Measurements from ENCODE around the gene GRIN2A. TPM values are rescaled to one million over a fixed set of nuclear protein-coding genes. Genes with fewer than 3 reads are reported as not detected.

Gene GRIN2A
- total and polyA plus RNA-seq, 2 of the 8 experiments (the other 6 are each of a cell fraction or from before 2014, with no cell fraction given) = 0.18 to 1.8 TPM

DNA sequence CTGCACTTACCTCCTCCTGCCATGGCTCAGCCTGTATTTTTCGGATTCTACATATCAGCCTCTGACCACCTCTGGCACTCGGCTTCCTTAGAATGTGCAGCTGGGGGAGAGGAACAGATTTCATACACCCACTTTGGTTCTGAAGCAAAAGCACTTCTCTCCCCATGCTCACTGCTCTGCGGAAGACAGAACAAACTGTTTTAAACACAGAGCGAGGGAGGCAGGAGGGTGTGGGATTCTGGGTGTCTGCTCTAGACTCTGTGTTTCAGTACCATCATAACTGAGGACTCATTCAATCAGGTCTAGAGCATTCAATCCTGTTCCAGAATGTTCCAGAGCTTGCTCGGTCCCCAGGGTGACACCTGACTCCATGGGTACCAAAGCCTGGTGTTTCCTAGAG lies 239.1 kb downstream of the GRIN2A start:
- DNase-seq (ENCODE audit: low read depth in 1 of 2, low spot score in 2 of 2) = no peak

More for the DNA sequence above, 239.1 kb downstream of the GRIN2A start:
- Histone ChIP-seq H4K91ac (replicated peaks; ENCODE audit: insufficient read length, low read length) (no peak overlapping the region), H2BK12ac (ENCODE audit: low read depth, low read length) (no peak overlapping the region), H3K56ac (replicated peaks; ENCODE audit: insufficient read length, low read depth, low read length) (no peak overlapping the region), H3K4me2 (ENCODE audit: insufficient read depth in 1 of 2, low read depth in 2 of 2, low read length in 2 of 2) (no peak overlapping the region), H2AFZ (ENCODE audit: low read length) (no peak overlapping the region), H2BK120ac (replicated peaks; ENCODE audit: low read depth, low read length) (no peak overlapping the region), H3K79me2 (ENCODE audit: control insufficient read depth in 1 of 2, insufficient read depth in 2 of 2, low read length in 2 of 2) (no peaks in the 10 kb centered on the region), H3K36me3 (ENCODE audit: control insufficient read depth in 2 of 4, insufficient read depth in 4 of 4, low read length in 3 of 4) (no peaks in the 10 kb centered on the region), H2BK5ac (ENCODE audit: low read depth, low read length) (no peak overlapping the region), H3K18ac (ENCODE audit: extremely low read depth, low read length) (no peak overlapping the region), H2BK20ac (ENCODE audit: low read length) (no peak overlapping the region), H3K14ac (ENCODE audit: insufficient read length) (no peak overlapping the region), H3K4me3 (ENCODE audit: extremely low read depth in 1 of 4, insufficient read depth in 2 of 4, low read depth in 3 of 4, low read length in 4 of 4) (no peak overlapping the region), H3K4ac (replicated peaks; ENCODE audit: insufficient read length, low read depth, low read length) (no peak overlapping the region), H4K8ac (ENCODE audit: extremely low read depth, insufficient read depth, low read length) (no peak overlapping the region), H3K4me1 (replicated peaks in 1 of 4; ENCODE audit: control insufficient read depth in 3 of 4, insufficient read depth in 4 of 4, low read length in 3 of 4) (peaks cover 3 to 9% (median 5%) of the 10 kb centered on the region in 4 experiments; a peak in 6 of 7 replicates), H4K5ac (ENCODE audit: insufficient read length, low read depth, low read length) (no peak overlapping the region), H3K9ac (replicated peaks in 1 of 4; ENCODE audit: extremely low read depth in 1 of 4, low read depth in 3 of 4, low read length in 3 of 4) (no peak overlapping the region), H3K23me2 (ENCODE audit: low read depth, low read length) (no peaks in the 10 kb centered on the region), H2BK15ac (ENCODE audit: low read length) (no peak overlapping the region), H4K20me1 (replicated peaks in 1 of 2; ENCODE audit: control insufficient read depth in 1 of 2, insufficient read depth in 2 of 2, low read length in 2 of 2) (no peaks in the 10 kb centered on the region), H2AK5ac (ENCODE audit: low read depth, low read length) (no peak overlapping the region), H3K79me1 (ENCODE audit: low read depth, low read length) (no peaks in the 10 kb centered on the region), H3K23ac (ENCODE audit: insufficient read length) (no peak overlapping the region), H3K27me3 (replicated peaks in 1 of 4; ENCODE audit: control insufficient read depth in 3 of 4, extremely low read depth in 1 of 4, insufficient read depth in 3 of 4, low read length in 3 of 4) (no peaks in the 10 kb centered on the region; a peak in 1 of 7 replicates), H3K9me3 (ENCODE audit: insufficient read depth in 2 of 2, low read depth in 1 of 2, low read length in 1 of 2) (no peaks in the 10 kb centered on the region), H3K27ac (ENCODE audit: low read depth, low read length) (no peak overlapping the region)
- ChIA-PET POLR2A (ENCODE audit: partially characterized antibody) (interaction anchor here (0.7 kb wide), 1 partner anchor 11 kb away, joined by 4 read pairs; no protein-coding TSS in a partner anchor), CTCF (ENCODE audit: partially characterized antibody) (no interaction called here)
- 80% methylated on average over 5 of the region's 5 CpGs; no CpG with 5 or more reads in 1 of the 2 experiments for WGBS, 2 experiments (ENCODE audit: extremely low coverage in 1 of 2, insufficient coverage in 1 of 2, insufficient read length in 1 of 2, insufficient replicate concordance in 2 of 2, low coverage in 1 of 2, low lambda C conversion rate in 2 of 2, missing lambda C conversion rate in 1 of 2)
- TF ChIP-seq SAP30 (IDR thresholded peaks at IDR 0.05; ENCODE audit: insufficient read depth, insufficient replicate concordance, low read length) (no peak), PHF8 (conservative IDR thresholded peaks at IDR 0.05; ENCODE audit: low read depth, low read length) (no peak), KDM5A (IDR thresholded peaks at IDR 0.05; ENCODE audit: low read length) (no peak), EP300 (IDR thresholded peaks at IDR 0.05; ENCODE audit: borderline replicate concordance in 1 of 2, low read depth in 2 of 2, low read length in 2 of 2) (no peak), MAFK (IDR thresholded peaks at IDR 0.05; ENCODE audit: low read depth, low read length) (no peak), BCL11A (IDR thresholded peaks at IDR 0.05; ENCODE audit: low read depth in 2 of 2, low read length in 2 of 2) (no peak), RNF2 (IDR thresholded peaks at IDR 0.05; ENCODE audit: borderline replicate concordance, low read depth, low read length, missing control alignments, poor library complexity, severe bottlenecking) (no peak), CEBPB (IDR thresholded peaks at IDR 0.05; ENCODE audit: low read depth, low read length) (no peak), KDM4A (IDR thresholded peaks at IDR 0.05; ENCODE audit: low read depth, low read length, severe bottlenecking) (no peak), RAD21 (IDR thresholded peaks at IDR 0.05 in 1 of 2, conservative IDR thresholded peaks at IDR 0.05 in 1 of 2; ENCODE audit: low read depth in 2 of 2, low read length in 2 of 2) (no peak), CBX8 (IDR thresholded peaks at IDR 0.05; ENCODE audit: borderline replicate concordance, low read depth, low read length) (no peak), SUZ12 (IDR thresholded peaks at IDR 0.05; ENCODE audit: low read length) (no peak)
- no peak for FAIRE-seq
